ENCODE results near the gene FBXW11. TPM values are rescaled to one million over a fixed set of nuclear protein-coding genes. Genes with fewer than 3 reads are reported as not detected.
"Not testable (repeated sequence)": the region's sequence is repeated elsewhere in the genome, so short reads cannot be mapped to it uniquely, and the experiment has no call there.

Gene FBXW11
- polyA plus RNA-seq, 1 donor (not counting 4 experiments of a cell fraction or from before 2014, with no cell fraction given) = 48.4 TPM

DNA sequence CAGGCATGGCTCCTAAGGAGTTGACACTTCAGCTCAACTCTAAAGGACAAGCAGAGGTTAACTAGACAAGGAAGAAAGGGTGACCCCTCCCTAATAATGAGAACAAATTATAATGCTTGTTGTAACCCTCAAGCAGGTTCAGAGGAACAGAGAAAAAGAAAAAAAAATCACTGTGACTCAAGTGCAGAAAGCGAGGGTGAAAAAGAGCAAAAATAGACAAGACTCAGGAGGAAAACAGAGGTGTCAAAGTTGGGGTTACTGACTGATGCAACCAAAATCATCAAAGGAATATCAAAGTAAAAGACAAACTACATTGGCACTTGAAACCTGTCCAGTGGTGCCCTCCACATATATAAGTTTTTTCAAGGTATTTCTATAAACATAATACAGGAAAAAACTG lies 28.4 kb downstream of the FBXW11 start:
- TF ChIP-seq, protein P1, sequence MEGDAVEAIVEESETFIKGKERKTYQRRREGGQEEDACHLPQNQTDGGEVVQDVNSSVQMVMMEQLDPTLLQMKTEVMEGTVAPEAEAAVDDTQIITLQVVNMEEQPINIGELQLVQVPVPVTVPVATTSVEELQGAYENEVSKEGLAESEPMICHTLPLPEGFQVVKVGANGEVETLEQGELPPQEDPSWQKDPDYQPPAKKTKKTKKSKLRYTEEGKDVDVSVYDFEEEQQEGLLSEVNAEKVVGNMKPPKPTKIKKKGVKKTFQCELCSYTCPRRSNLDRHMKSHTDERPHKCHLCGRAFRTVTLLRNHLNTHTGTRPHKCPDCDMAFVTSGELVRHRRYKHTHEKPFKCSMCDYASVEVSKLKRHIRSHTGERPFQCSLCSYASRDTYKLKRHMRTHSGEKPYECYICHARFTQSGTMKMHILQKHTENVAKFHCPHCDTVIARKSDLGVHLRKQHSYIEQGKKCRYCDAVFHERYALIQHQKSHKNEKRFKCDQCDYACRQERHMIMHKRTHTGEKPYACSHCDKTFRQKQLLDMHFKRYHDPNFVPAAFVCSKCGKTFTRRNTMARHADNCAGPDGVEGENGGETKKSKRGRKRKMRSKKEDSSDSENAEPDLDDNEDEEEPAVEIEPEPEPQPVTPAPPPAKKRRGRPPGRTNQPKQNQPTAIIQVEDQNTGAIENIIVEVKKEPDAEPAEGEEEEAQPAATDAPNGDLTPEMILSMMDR (optimal IDR thresholded peaks at IDR 0.05 in 1 of 3, IDR thresholded peaks at IDR 0.05 in 1 of 3, conservative IDR thresholded peaks at IDR 0.05 in 1 of 3; ENCODE audit: extremely low read depth in 1 of 3, insufficient read depth in 2 of 3, low read length in 3 of 3) = no peak
- no peak for TF ChIP-seq EZH2 (IDR thresholded peaks at IDR 0.05; ENCODE audit: low read length)
- H3K9me1 ChIP-seq (ENCODE audit: control insufficient read depth, extremely low read depth, insufficient read depth, low read length) = no peaks in the 10 kb centered on the region
- no peak overlapping the region for H3K4me2 ChIP-seq (ENCODE audit: control insufficient read depth, extremely low read depth, insufficient read depth, low read depth, low read length)
- H3K79me2 ChIP-seq (ENCODE audit: control insufficient read depth, insufficient read depth, low read length) = peaks cover 89% of the 10 kb centered on the region
- peaks cover 0 to 2% of the 10 kb centered on the region in 2 experiments for H3K36me3 ChIP-seq (ENCODE audit: control insufficient read depth in 2 of 2, extremely low read depth in 1 of 2, insufficient read depth in 2 of 2, low read length in 2 of 2)
- no peaks in the 10 kb centered on the region for H4K20me1 ChIP-seq (ENCODE audit: control insufficient read depth, extremely low read depth, insufficient read depth, low read length)
- peaks cover 5% of the 10 kb centered on the region for H3K9me3 ChIP-seq (ENCODE audit: control insufficient read depth, low read depth, low read length)
- DNase-seq (ENCODE audit: low read depth, low spot score) = no peak
- H2AFZ ChIP-seq (ENCODE audit: control insufficient read depth, low read length) = no peak overlapping the region
- no peak overlapping the region for H3K9ac ChIP-seq (ENCODE audit: control insufficient read depth, extremely low read depth, insufficient read depth, low read length)
- H3K27me3 ChIP-seq (ENCODE audit: control insufficient read depth, extremely low read depth, insufficient read depth, low read length) = no peaks in the 10 kb centered on the region
- FAIRE-seq = no peak
- H3K4me1 ChIP-seq (ENCODE audit: control insufficient read depth, extremely low read depth, insufficient read depth, low read length) = peaks cover 3% of the 10 kb centered on the region
- H3K27ac ChIP-seq (ENCODE audit: control insufficient read depth, insufficient read depth, low read length) = no peak overlapping the region
- dilution Hi-C loops (cut with MboI; ENCODE audit: extremely low pct_ligation_motif_present, low sequenced_read_pairs) = no loop called here
- no peak overlapping the region for H3K4me3 ChIP-seq (ENCODE audit: control insufficient read depth in 2 of 3, extremely low read depth in 1 of 3, insufficient read depth in 2 of 3, low read depth in 1 of 3, low read length in 3 of 3)

DNA sequence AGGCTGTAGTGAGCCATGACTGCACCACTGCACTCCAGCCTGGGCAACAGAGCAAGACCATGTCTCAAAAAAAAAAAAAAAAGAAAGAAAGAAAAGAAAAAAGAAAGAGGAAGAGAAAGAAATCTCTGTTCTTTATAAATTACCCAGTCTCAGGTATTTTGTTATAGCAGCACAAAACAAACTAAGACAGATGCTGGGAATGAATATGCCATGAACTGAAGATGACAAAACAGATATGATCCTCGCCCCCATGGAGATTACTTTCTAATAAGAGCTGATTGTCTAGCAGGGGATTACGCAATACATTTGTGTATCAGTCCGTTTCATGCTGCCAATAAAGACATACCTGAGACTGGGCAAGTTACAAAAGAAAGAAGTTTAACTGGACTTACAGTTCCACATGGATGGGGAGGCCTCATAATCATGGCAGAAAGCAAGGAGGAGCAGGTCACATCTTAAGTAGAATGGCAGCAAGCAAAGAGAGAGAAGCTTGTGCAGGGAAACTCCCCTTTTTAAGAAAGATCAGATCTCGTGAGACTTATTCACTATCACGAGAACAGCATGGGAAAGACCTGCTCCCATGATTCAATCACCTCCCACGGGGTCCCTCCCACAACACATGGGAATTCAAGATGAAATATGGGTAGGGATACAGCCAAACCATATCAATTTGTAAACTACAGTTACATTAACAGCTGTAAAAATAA lies 29.0 kb downstream of the FBXW11 start:
- H3K9me1 ChIP-seq (ENCODE audit: control insufficient read depth, extremely low read depth, insufficient read depth, low read length); H3K36me3 ChIP-seq (ENCODE audit: control insufficient read depth in 2 of 2, extremely low read depth in 1 of 2, insufficient read depth in 2 of 2, low read length in 2 of 2); H3K9me3 ChIP-seq (ENCODE audit: control insufficient read depth, low read depth, low read length); H3K27me3 ChIP-seq (ENCODE audit: control insufficient read depth, extremely low read depth, insufficient read depth, low read length); dilution Hi-C loops (cut with MboI; ENCODE audit: extremely low pct_ligation_motif_present, low sequenced_read_pairs); H3K27ac ChIP-seq (ENCODE audit: control insufficient read depth, insufficient read depth, low read length); H3K4me2 ChIP-seq (ENCODE audit: control insufficient read depth, extremely low read depth, insufficient read depth, low read depth, low read length); H3K4me1 ChIP-seq (ENCODE audit: control insufficient read depth, extremely low read depth, insufficient read depth, low read length); DNase-seq (ENCODE audit: low read depth, low spot score); FAIRE-seq; H4K20me1 ChIP-seq (ENCODE audit: control insufficient read depth, extremely low read depth, insufficient read depth, low read length); H3K4me3 ChIP-seq (ENCODE audit: control insufficient read depth in 2 of 3, extremely low read depth in 1 of 3, insufficient read depth in 2 of 3, low read depth in 1 of 3, low read length in 3 of 3); H3K9ac ChIP-seq (ENCODE audit: control insufficient read depth, extremely low read depth, insufficient read depth, low read length); H2AFZ ChIP-seq (ENCODE audit: control insufficient read depth, low read length): not testable (repeated sequence)
- H3K79me2 ChIP-seq (ENCODE audit: control insufficient read depth, insufficient read depth, low read length) = peaks cover 87% of the 10 kb centered on the region

Measured in keratinocyte (primary cell).